CD4-positive, alpha-beta T cell treated with Interleukin-21 for 1 hour (primary cell): ENCODE measurements around the gene RANBP17.
"Not testable (repeated sequence)": the region's sequence is repeated elsewhere in the genome, so short reads cannot be mapped to it uniquely, and the experiment has no call there.

Source experiments
- DNase-seq: peaks from one replicate; pipeline ENCODE4 v3.0.0-alpha.2; 2020

RANBP17 gene

GRCh38 chr5:170960567-170960966 is 98.7 kb downstream of the RANBP17 start:
- no peak for DNase-seq

- no peak for DNase-seq
Measured at GRCh38 chr5:170963521-170963920, 101.7 kb downstream of the RANBP17 start.

GRCh38 chr5:170974461-170974860 is 112.6 kb downstream of the RANBP17 start:
- no peak for DNase-seq

- not testable (repeated sequence) for DNase-seq
Measured at GRCh38 chr5:170980261-170980660, 118.4 kb downstream of the RANBP17 start.

GRCh38 chr5:170985486-170985885 is 123.7 kb downstream of the RANBP17 start:
- DNase-seq: no peak

GRCh38 chr5:170986598-170986997 is 124.8 kb downstream of the RANBP17 start:
- DNase-seq: no peak

- no peak for DNase-seq
Measured at GRCh38 chr5:170993476-170993875, 131.7 kb downstream of the RANBP17 start.

GRCh38 chr5:171010086-171010485 is 148.3 kb downstream of the RANBP17 start:
- no peak for DNase-seq

GRCh38 chr5:171010816-171011215 is 149.0 kb downstream of the RANBP17 start:
- no peak for DNase-seq

GRCh38 chr5:171023508-171023907 is 161.7 kb downstream of the RANBP17 start:
- DNase-seq: no peak

GRCh38 chr5:171024084-171024483 is 162.3 kb downstream of the RANBP17 start:
- no peak for DNase-seq

- DNase-seq: no peak
Measured at GRCh38 chr5:171029401-171029800, 167.6 kb downstream of the RANBP17 start.

- no peak for DNase-seq
Measured at GRCh38 chr5:171031977-171032376, 170.2 kb downstream of the RANBP17 start.

GRCh38 chr5:171032435-171032973 is 170.7 kb downstream of the RANBP17 start:
- no peak for DNase-seq

GRCh38 chr5:171041893-171042292 is 180.1 kb downstream of the RANBP17 start:
- DNase-seq: not testable (repeated sequence)

GRCh38 chr5:171050916-171051315 is 189.1 kb downstream of the RANBP17 start:
- DNase-seq: no peak

GRCh38 chr5:171055875-171056454 is 194.1 kb downstream of the RANBP17 start:
- DNase-seq: no peak

- DNase-seq: no peak
Measured at GRCh38 chr5:171067540-171068130, 205.8 kb downstream of the RANBP17 start.

- no peak for DNase-seq
Measured at GRCh38 chr5:171074747-171075146, 212.9 kb downstream of the RANBP17 start.

- no peak for DNase-seq
Measured at GRCh38 chr5:171080186-171080938, 218.5 kb downstream of the RANBP17 start.

- DNase-seq: no peak
Measured at GRCh38 chr5:171081319-171081718, 219.5 kb downstream of the RANBP17 start.

- no peak for DNase-seq
Measured at GRCh38 chr5:171092194-171092593, 230.4 kb downstream of the RANBP17 start.

GRCh38 chr5:171093598-171093997 is 231.8 kb downstream of the RANBP17 start:
- no peak for DNase-seq

GRCh38 chr5:171094356-171094755 is 232.5 kb downstream of the RANBP17 start:
- no peak for DNase-seq
